UCSD-AML1 (cell line): Measurements from ENCODE around the gene ADAMTS3.
"Not testable (repeated sequence)": the region's sequence is repeated elsewhere in the genome, so short reads cannot be mapped to it uniquely, and the experiment has no call there.

Experiments used
- DNase-seq: peaks from one replicate; lab custom pipeline; 2025; ENCODE audit not compliant: unreplicated experiment; lab: John Stamatoyannopoulos, UW

The ADAMTS3 gene

DNA sequence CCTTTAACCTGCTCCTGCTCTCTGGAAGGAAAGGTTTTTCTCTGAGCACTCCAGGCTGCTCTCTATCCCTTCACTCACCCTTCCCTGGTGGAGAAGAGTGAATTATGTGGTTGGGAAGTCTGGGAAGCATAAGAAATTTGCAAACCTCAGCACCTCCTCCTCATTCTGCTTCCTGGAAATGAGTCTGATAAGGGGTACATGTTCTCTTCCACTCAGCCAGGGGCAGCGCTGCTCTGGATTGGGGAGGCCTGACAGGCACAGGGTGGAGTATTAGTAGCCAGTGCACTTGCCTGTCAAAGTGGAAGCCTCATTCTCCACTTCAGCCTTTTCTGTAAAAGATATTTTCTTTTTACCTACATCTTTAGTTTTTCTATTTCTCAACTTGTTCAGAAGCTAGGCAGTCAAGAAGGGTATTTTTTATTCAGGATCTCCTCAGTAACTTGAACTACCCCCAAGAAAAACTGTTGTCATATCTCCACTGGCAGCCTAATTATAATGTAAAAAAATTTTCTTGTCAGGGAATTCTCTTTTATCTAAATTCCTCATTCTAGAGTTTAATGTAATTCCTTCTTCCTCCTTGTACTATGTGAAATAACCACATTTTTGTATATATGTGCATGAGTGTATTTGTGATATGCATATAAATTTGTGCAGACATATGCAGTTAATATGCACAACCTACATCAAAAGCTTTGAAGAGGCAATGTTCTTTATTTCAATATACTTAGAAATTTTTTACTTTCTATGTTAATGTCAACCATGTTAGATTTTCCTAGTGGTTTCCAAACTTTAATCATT is 15.3 kb downstream of the ADAMTS3 start:
- peak; percentile 21 for DNase-seq

DNA sequence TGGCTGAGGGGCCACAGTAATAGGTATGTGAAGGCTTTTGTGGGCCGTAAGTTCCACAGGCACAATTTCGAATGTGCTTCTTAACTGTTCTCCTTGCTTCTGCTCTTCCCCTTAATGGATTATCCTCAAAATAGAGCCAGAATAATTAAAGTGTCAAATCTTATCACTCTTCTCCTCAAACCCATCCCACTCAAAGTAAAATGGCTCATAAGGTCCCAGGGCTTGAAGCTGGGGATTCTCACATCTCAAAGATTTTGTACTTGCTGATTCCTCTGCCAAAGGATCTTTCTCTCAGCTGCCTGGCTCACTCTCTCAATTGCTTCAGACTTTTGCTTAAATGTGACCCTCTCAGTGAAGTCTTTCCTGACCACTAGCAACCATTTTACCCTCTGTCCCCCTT is 16.6 kb downstream of the ADAMTS3 start:
- no peak for DNase-seq

DNA sequence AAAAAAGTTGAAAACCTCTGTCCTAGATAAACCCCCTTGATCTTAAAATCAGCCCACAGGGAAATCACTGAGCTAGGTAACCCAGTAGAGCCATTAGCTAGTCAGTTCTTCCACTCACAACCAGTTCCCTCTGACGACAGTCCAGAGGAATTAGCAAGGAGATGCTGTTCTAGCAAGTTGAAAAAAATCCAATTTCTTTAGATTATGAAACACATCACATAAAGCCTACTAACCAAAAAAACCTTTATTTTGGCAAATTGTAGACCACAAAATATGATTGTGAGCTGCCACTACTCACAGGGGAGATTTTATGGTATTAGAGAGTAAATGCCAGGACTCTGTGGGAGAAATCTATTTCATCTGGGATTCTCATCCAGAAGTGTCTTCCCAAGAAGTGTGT is 22.6 kb downstream of the ADAMTS3 start:
- DNase-seq = no peak

DNA sequence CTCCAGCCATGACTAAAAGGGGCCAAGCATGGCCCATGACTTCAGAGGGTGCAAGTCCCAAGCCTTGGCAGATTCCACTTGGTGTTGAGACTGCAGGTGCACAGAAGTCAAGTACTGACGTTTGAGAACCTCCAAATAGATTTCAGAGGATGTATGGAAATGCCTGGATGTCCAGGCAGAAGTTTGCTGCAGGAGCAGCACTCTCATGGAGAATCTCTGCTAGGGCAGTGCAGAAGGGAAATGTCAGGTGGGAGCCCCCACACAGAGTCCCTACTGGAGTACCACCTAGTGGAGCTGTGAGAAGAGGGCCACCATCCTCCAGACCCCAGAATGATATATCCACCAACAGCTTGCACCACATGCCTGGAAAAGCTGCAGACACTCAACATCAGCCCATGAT is 28.3 kb downstream of the ADAMTS3 start:
- DNase-seq = not testable (repeated sequence)

DNA sequence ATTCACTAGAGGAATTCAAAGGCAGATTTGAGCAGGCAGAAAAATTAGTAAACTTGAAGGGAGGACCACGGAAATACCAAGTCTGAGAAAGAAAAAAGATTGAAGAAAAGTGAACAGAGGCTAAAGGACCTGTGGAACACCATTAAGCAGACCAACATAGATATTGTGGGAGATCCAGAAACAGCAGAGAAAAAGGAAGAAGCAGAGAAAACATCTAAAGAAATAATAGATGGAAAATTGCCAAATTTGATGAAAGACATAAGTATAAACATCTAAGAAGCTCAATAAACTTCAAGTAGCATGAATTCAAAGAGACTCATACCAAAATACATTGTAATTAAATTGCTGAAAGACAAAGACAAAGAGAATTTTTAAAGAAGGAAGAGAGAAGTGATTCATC is 31.0 kb downstream of the ADAMTS3 start:
- no peak for DNase-seq

DNA sequence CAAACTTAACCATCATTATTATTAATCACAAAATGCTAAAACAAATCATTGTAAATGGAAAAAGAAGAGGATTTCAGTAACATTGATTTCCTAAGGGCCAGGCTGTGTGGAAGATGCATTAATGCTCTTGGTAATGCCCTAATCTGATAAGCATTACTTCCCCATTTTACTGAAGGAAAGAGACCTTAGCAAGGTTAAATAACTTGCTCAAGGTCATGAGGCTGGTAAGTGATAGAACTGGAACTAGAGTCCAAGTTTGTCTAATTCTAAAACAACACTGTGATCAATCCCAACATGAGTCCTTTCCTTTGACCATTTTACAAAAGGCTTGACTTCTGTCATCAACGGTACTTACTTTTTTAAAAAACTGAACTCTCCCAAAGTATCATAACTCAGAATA is 32.6 kb downstream of the ADAMTS3 start:
- DNase-seq = no peak

DNA sequence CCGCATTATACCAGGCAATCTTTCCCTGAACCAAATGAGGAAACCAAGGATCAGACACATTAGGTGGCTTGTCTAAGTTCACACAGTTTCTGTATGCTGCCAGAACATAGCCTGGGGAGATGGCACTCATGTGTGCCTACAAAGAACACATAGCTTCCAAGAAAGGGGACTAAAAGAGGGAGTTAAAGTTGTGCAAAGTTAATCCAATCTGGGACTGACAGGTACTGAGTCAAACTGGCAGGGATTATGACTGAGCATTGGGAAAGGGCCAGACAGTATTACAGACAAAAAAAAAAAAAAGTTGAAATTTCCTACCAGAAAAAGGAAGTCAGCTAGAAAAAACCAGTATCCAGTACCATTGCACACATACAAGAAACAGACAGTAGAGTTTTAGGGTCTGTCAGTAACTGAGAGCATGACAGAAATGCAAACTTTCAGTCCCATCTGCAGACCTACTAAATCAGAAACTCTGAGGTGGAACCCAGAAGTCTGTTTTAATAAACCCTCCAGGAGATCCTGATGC is 37.2 kb downstream of the ADAMTS3 start:
- DNase-seq = no peak

DNA sequence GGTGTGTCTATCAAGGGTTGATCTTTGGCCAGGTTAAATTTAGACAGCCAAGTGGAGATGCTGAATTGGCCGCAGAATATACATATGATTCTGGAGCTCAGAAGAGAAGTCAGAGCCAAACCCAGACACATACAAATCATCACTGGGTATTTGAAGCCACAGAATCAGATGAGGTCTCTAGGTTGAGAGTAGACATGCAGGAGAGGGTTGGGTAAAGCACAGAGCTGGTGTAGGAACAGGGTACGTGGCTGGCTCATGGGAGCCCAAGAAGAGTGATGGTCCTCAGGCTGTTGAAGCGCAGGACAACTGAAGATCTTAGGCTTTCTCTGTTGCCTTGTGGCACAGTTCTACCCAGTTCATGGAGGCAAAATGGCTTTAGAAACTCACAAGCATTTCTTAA is 37.7 kb downstream of the ADAMTS3 start:
- DNase-seq = no peak

DNA sequence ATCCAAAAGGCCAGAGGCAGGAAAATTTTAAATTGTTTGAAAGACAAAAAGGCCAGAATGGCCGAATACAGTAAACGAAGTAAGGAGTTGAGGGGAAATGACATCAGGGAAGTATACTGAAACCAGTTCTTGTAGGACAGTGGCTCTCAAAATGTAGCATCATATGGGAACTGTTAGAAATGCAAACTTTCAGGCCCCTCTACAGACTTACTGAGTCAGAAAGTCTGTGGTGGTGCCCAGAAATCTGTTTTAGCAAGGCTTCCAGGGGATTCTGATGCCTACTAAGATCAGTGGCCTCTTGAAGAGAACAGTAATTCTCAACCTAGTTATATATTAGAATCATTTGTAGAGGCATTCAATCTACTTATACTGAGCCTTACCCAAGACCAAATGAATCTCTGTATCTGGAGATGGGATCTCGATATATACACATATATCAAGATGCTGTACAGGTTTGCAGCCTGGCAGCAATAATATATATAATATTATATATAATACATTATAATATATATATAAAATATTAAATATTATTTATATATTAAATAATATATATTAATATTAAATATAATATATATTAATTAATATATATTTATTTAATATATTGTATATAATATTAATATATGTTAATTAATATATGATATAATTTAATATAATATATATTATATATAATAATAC is 39.7 kb downstream of the ADAMTS3 start:
- no peak for DNase-seq

DNA sequence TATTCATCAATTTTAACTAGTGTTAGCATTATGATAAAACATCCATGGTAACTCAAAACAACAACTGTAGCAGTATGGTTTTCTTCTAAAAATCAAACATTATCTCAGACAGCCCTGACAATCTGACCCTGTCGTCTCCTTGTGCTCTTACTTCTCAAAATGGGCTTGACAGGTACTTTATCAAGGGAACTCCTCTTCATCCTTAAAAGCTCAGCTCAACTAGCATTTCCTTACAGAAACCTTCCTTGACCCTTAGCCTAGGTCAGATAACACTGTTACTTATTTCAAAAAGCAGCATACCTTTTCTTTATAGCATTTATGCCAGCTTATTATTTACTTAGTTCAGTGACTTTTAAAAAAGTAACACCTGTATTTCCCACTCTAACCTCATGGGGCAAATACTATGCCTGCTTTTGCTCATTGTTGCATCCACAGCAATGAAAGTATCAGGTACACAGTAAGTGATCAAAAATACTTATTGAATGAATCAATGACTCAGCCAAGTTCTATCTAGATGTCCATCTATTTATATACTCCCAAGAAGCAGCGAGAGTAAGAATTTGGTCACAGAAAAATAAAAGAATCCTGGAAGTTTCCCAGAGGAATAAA is 41.9 kb downstream of the ADAMTS3 start:
- DNase-seq = no peak

DNA sequence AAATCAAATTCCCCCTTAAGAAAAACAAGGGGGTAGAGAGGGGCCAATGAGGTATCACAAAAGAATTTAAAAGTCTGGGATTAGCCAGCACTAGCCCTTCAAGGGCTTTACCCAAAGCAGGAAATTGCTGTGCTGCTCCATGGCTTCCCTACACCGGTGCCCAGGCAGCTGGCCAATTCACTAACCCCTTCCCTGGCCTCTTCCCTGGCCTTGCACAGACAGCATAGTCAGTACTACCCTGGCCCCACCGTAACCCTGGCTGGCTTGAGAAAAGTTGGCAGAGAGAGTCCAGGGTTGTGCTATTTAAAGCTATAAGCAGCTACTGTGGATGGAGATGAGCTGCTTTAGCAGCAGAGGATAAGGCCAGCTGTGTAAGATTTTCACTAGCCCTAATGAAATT is 43.1 kb downstream of the ADAMTS3 start:
- DNase-seq = peak; percentile 17

DNA sequence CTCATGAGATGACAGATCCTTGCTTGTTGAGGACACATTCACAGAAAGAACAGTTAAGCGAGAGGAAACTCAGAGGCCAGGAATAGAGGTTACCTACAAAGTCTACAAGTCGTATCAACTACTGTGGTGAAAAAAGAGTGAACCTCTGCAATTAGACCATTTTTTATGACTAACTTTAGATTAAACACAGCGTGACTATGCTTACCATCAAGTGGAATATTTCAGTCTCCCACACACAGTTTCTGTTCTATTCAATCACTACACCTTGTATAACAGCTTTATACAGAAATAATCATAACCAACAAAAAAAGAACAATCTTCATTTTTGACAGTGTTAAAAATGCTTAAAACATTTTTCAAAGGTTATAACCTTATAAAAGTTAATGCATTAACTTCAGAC is 46.6 kb downstream of the ADAMTS3 start:
- DNase-seq = no peak

DNA sequence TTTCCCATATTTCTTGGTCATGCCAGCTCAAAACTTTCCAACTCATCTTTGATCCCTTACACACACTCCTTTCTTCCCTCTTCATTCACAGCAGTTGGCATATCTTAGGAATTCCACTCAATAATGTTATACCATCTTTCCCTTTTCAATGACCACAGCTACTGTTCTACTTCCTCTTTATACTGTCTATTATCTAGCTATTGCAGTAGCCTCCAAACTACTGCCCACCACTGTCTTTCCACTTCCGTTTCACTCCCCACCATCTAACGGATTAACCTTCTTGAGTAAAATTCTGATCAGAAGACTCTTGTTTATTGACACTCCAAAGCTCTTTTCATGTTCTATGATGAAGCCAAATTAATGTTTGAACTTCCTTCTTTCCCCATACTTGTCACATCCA is 55.8 kb downstream of the ADAMTS3 start:
- DNase-seq = no peak

DNA sequence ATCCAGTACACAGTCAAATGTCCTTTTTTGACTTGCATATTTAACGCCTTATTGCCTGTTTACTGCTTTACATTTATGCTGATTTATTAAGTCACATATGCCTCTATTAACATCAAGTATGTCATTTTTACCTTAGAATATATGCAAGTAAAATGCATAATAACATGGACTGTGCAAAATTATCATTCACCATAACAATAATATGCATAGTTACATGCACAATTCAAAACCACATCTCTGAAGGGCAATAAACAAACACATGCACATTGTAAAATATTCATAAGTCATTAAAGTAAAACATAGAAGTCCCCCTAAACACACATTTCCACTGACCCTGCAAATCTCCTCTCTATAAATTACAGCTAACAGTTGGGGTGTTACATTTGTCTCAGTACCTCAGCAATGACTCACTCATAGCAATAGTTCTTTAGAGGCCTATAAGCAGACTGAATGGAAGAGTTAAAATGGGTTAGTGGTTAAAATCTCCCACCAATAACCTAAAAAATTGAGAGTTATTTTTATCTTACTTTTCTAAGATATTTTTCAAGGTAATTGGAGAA is 61.1 kb downstream of the ADAMTS3 start:
- DNase-seq = no peak

DNA sequence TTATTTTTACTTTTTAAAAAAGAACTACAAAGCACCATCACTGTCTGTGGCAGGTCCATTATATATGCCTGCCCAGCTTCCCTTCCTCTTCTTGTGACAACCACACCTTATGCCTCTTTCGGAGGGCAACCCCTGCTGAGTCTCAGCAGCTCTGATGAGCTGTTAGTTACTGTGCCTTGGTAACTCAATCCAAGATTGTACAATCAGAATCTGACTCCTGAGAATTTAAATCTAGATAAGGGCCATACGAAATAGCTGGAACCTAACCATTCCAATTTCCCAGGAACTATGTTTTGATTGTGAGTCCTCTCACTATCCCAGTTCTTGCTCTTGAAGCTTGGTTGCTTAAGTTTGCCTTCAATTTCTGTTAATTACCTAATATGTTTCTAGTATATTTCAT is 61.9 kb downstream of the ADAMTS3 start:
- DNase-seq = no peak

DNA sequence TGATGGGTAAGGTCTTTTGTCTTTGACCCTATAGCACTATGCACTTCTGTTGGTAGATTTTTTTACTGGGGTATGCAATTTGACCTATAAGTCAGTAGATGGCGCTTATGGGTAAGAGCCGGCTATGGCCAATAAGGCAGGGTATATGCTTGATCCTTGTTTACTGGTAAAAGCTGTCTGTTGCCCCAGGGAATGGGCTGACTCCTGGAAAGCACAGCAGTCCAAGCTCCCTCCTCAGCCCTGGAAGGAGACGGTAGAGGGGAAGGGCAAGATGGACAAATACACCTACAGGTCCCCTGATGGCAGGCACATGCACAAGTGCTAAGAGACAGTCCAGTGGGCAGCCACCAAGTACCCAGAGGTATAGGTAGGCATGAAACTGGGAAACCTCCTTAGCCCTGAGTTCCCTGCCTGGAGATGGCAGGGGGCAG is 63.7 kb downstream of the ADAMTS3 start:
- peak; percentile 23 for DNase-seq

DNA sequence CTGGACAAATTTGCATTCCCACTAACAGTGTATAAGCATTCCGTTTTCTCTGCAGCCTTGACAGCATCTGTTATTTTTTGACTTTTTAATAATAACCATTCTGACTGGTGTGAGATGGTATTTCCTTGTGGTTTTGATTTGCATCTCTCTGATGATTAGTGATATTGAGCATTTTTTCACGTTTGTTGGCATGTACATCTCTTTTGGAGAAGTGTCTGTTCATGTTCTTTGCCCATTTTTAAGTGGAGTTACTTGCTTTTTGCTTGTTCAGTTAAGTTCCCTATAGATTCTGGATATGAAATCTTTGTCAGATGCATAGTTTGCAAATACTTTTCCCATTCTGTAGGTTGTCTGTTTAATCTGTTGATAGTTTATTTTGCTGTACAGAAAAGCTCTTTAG is 68.8 kb downstream of the ADAMTS3 start:
- DNase-seq = no peak

DNA sequence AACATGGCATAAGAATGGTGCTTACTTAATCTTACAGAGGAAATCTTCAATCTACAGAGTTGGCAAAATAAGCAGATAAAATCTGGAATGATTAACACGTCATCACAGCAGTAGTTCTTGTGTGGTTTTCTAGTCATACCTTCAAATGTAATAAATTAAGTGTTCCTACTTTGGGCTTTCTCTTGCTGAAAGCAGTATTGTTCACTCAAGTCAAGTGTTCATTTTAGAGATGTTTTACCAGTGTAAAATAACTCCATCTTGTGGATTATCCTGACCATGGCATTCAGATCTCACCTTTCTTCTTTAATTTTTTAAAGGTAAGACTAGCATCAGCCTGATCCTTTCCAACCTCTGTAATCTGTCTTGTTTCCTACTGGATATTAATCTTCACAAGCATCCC is 72.9 kb downstream of the ADAMTS3 start:
- DNase-seq = no peak

DNA sequence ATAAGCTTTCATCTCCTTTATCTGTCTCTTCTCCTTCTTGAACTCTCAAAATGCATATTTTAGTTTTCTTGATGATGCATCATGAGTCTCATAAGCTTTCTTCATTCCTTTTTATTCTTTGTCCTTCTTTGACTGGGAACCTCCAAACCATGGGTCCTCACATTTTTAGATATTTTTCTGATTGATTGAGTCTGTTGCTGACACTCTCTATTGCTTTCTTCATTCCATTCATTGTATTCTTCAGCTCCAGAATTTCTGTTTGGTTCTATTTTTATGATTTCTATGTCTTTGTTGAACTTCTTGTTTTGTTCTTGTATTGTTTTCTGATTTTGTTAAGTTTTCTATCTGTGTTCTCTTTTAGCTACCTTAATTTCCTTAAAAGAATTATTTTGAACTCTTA is 74.9 kb downstream of the ADAMTS3 start:
- no peak for DNase-seq

DNA sequence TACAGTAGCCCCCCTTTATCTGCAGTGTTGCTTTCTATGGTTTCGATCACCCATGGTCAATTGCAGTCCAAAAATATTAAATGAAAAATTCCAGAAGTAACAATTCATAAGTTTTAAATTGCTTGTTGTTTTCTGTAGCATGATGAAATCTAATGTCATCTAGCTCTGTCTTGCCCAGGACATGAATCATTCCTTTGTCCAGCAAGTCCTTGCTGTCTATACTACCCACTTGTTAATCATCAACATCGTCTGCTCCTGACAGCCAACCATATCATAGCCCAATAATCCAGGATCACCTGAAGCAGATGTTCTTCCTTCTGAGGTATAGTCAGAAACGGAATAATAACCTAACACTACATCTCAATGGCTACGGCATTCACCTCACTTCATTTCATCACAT is 79.8 kb downstream of the ADAMTS3 start:
- no peak for DNase-seq

DNA sequence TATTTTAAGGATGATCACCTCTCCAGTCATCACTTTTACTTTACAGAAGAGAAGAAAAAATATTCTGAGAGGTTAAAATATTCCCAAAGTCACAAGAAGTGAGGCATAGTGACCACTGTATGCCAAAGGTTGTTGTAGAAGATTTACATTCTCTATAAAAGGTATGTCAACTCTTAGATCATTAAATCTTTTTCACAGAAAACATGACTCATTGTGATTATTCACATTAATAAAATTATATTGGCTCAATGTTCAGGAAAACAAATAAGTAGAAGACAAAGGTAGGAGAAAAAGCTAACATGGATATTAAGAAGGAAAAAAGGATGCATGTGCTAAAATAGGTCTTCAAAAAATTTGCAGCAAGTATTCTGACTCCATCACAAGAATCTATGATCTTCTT is 82.0 kb downstream of the ADAMTS3 start:
- DNase-seq = no peak

DNA sequence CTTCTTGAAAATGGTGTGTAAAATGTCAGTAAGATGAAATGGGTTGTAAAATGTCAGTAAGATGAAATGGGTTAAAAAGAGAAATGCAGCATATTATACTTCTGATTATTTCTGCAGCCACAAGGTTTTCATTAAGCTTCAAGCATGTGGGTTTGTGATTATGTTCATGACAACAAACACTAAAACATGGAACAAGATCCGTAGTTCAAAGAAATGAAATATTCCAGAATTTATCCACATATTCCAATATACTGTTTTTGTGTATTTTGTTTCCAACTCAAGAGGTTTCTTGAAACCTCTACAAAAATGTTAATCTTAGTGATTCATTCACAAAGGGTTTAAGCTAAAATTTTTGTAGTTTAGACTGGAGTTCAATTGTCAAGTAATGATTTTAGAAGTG is 84.0 kb downstream of the ADAMTS3 start:
- no peak for DNase-seq
